AG04449 (cell line): Measurements from ENCODE around the gene BTBD2.

Experiments used
- CTCF ChIA-PET: fragments of 350-600 bp; formaldehyde crosslinking; extraction: SDS; loops from one replicate; lab custom pipeline; 2021; ENCODE audit warnings: antibody characterized with exemption; lab: Yijun Ruan, JAX
- POLR2A ChIA-PET: fragments of 400-600, 350-600 bp; formaldehyde crosslinking; extraction: SDS; loops from one replicate; lab custom pipeline; 2020; ENCODE audit warnings: antibody characterized with exemption, inconsistent platforms; lab: Yijun Ruan, JAX
- DNase-seq: peaks from one replicate; pipeline ENCODE4 v3.0.0-alpha.2; 2010; ENCODE audit warnings: low read depth, low spot score
- H3K4me3 ChIP-seq: 2 replicates; pipeline ENCODE4 v1.5.1; 2011; ENCODE audit warnings: low read depth, mild to moderate bottlenecking, control low read depth, low read length
- CTCF ChIP-seq: IDR thresholded peaks from one replicate; pipeline ENCODE4 v1.5.1; 2011; ENCODE audit warnings: mild to moderate bottlenecking, moderate library complexity, low read length, control low read depth, inconsistent platforms; ENCODE audit not compliant: insufficient read depth; ENCODE audit errors: missing control alignments

BTBD2 gene

GRCh38 chr19:2033825-2034159 lies 18.3 kb upstream of the BTBD2 start:
- H3K4me3 ChIP-seq, result no peak overlapping the region
- ChIA-PET CTCF (interaction anchor here (1.0 to 3.3 kb wide), 4 partner anchors 14 to 104 kb away, joined by 3 to 22 read pairs (median 3); partner anchors contain the start of gene MKNK2), POLR2A (interaction anchor here (1.2 kb wide), 1 partner anchor 22 kb away, joined by 3 read pairs; no protein-coding TSS in a partner anchor)
- TF ChIP-seq CTCF, result no peak
- no peak for DNase-seq

- no peak for TF ChIP-seq CTCF
- H3K4me3 ChIP-seq, result no peak overlapping the region
- DNase-seq, result no peak
- ChIA-PET CTCF (interaction anchor here (1.0 to 3.3 kb wide), 5 partner anchors 14 to 104 kb away, joined by 3 to 22 read pairs (median 3); partner anchors contain the start of gene MKNK2), POLR2A (interaction anchor here (1.2 to 1.5 kb wide), 2 partner anchors 10 to 19 kb away, joined by 3 to 11 read pairs; partner anchors contain the start of gene MKNK2)
Measured at GRCh38 chr19:2033115-2033824, 17.8 kb upstream of the BTBD2 start.

GRCh38 chr19:2032296-2032941 lies 16.9 kb upstream of the BTBD2 start:
- POLR2A ChIA-PET, result interaction anchor here (1.1 to 1.5 kb wide), 3 partner anchors 8 to 20 kb away, joined by 3 to 11 read pairs (median 5); partner anchors contain the start of gene MKNK2

GRCh38 chr19:2027361-2027760 lies 11.8 kb upstream of the BTBD2 start:
- ChIA-PET POLR2A (no interaction called here), CTCF (interaction anchor here (0.6 to 3.3 kb wide), 5 partner anchors 7 to 42 kb away, joined by 3 to 18 read pairs (median 3); no protein-coding TSS in a partner anchor)
- no peak for TF ChIP-seq CTCF
- no peak overlapping the region for H3K4me3 ChIP-seq
- no peak for DNase-seq

More at GRCh38 chr19:2032296-2032941, 16.9 kb upstream of the BTBD2 start:
- DNase-seq, result no peak
- TF ChIP-seq CTCF, result no peak
- CTCF ChIA-PET, result interaction anchor here (1.2 to 3.3 kb wide), 4 partner anchors 13 to 103 kb away, joined by 3 to 22 read pairs (median 3); no protein-coding TSS in a partner anchor
- H3K4me3 ChIP-seq, result no peak overlapping the region; the same call in 1 of the 2 replicates

- no peak for TF ChIP-seq CTCF
- POLR2A ChIA-PET, result no interaction called here
- CTCF ChIA-PET, result interaction anchor here (0.7 to 1.5 kb wide), 4 partner anchors 19 to 43 kb away, joined by 3 to 6 read pairs (median 4); no protein-coding TSS in a partner anchor
- no peak overlapping the region for H3K4me3 ChIP-seq
- DNase-seq, result no peak
Measured at GRCh38 chr19:2026770-2027169, 11.3 kb upstream of the BTBD2 start.
